ENCODE data around the gene P2RX6.
"Not testable (repeated sequence)": the region's sequence is repeated elsewhere in the genome, so short reads cannot be mapped to it uniquely, and the experiment has no call there.

P2RX6 gene

DNA sequence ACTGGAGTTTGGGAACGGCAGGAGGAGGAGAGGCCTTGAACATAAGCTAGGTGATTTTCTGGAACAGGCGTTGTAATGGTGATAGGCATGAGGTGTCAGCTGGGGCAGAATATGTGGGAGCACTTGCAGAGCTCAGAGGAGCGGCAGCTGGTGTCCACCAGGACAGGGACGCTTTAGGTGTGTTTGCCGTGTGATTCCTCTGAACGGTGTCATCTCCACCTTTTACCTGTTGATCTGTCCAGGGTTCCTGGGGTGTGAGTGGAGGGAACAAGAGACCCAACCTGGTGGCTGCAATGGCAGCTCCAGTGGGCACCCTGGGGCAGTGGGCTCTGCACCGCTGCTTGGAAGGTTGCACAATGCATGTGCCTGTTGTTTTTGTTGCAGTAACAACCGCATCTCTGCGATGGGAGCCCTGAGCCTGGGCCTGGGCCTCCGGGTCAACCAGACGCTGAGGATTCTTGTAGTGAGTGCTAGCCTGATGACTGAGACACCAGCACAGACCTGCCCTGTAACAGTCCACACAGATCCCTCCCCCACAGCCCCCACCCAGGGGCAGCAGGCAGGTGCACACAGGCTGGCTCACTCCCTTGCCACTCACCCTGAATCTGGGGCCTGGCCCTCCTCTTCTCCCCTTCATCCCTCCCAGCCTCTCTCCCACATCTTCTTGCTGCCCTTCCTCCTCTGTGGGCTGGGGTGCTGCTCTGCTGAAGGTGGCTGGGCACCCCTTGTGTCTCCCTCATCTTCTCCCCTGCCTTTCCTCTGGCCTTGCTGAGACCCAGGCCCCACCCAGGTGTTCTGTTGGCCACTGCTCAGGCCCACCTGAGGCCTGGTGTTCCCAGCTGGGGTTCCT lies 40.0 kb downstream of the P2RX6 start:
- no peak for DNase-seq

DNA sequence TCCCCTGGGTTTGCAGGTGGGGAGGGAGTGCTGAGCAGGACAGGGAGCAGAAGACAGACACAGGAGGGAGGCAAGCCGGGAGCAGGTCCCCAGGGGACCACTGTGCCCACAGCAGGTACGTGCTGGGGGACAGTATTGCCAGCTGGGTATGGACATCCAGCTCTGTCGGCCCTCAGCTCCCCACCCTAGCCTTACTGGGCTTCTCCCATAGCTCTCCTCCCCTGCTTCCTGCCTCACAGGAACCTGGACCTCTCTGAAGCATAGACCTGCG lies 40.5 kb downstream of the P2RX6 start:
- DNase-seq: no peak

DNA sequence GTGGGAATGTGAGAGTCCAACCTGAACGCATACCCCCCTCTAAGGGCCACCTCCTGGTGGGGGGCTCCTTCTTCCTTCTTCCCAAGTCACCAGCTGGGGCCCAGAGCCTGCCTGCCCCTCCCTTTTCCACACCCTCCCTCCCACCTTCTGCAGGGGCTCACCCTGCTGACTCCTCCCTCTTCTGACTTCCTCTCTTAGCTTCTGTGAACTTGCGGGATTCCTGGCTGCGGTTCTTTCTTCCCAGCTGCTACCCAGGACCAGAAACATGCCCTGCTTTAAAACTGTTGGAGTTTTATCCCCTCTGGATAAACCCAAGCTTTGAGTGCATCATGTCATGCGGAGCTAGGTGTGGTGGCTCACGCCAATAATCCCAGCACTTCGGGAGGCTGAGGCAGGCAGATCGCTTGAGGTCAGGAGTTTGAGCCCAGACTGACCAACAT lies 40.9 kb downstream of the P2RX6 start:
- DNase-seq: no peak

DNA sequence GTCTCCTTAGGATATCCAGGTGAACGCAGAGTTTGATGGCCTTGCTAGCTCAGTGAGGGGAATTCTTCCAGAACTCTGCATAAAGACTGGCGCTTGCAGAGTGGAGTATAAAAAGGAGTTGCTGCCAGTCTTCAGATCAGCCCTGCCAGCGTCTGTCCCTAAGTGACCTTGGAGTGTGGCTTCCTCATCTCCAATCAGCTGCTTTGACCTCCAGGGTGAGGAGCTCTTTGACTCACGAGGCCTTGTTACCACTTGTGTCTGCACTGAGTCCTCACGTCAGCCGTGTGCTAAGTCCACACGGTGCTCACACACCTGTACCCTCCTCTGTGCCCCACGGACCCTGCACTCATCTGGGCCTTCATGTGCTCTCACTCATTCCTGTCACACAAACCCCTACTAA lies 45.4 kb downstream of the P2RX6 start:
- not testable (repeated sequence) for DNase-seq

DNA sequence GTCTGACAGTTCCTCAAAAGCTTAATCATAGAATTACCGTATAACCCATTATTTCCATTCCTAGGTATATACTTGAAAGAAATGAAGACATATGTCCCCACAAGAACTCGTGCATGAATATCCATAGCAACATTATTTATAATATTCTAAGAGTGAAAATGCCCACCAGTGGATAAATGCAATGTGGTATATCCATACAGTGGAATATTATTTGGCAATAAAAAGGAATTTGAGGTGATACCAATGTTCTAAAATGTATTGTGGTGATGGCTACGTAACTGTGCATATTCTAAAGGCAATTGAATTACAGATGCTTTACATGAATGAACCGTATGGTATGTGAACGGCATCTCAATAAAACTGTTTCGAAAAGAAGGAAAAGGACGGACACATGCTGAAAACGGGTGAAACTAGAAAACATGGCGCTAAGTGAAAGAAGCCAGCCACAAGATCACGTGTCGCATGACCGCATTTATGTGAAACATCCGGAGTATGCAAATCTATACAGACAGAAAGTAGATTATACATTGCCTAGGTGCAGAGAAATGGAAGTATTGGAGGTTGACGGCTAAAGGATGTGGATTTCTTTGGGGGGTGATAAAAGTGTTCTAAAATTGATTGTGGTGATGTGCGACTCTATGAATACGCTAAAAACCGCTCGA lies 46.8 kb downstream of the P2RX6 start:
- DNase-seq: not testable (repeated sequence)

DNA sequence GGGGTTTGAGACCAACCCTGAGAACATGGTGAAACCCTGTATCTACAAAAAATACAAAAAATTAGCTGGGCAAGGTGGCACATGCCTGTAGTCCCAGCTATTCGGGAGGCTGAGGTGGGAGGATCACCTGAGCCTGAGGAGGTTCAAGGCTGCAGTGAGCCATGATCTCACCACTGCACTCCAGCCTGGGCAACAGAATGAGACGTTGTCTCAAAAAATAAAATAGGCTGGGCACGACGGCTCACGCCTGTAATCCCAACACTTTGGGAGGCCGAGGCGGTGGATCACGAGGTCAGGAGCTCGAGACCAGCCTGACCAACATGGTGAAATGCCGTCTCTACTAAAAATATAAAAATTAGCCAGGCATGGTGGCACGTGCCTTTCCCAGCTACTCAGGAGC lies 49.5 kb downstream of the P2RX6 start:
- DNase-seq: not testable (repeated sequence)

DNA sequence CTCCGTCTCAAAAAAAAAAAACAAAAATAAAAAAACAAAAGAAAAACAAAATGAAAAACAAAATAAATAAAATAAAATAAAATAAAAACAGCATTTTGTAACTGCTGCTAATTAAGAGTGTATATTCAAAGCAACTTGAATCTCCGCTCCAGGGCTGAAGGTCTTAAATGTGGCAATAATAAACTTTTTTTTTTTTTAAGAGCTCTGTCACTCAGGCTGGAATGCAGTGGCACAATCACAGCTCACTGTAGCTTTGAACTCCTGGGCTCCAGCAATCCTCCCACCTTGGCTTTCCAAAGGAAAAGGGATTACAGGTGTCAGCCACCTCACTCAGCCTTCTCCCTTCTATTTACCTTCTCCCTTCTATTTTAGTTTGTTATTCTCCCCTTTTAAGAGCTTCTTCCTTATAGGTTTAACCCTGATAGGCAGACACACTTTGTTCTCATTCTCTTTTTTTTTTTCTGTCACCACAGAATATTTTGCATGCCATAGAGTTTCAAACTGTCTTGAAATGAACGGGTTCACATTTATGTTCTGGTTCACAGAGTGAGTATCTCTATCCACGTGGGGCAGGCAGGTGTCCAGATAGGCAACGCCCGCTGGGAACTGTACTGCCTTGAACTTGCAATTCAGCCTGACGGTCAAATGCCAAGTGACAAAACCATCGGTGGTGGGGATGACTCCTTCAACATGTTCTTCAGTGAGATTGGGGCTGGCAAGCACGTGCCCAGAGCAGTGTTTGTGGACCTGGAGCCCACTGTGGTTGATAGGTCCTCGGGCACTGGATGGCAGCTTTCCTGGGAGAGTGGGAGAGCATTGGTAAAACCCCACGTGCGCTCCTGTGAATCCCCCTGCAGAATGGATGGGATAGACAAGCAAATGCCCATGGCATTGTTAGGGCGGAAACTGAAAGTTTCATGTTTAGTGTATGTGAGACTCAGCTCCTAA lies 50.2 kb downstream of the P2RX6 start:
- DNase-seq: no peak

DNA sequence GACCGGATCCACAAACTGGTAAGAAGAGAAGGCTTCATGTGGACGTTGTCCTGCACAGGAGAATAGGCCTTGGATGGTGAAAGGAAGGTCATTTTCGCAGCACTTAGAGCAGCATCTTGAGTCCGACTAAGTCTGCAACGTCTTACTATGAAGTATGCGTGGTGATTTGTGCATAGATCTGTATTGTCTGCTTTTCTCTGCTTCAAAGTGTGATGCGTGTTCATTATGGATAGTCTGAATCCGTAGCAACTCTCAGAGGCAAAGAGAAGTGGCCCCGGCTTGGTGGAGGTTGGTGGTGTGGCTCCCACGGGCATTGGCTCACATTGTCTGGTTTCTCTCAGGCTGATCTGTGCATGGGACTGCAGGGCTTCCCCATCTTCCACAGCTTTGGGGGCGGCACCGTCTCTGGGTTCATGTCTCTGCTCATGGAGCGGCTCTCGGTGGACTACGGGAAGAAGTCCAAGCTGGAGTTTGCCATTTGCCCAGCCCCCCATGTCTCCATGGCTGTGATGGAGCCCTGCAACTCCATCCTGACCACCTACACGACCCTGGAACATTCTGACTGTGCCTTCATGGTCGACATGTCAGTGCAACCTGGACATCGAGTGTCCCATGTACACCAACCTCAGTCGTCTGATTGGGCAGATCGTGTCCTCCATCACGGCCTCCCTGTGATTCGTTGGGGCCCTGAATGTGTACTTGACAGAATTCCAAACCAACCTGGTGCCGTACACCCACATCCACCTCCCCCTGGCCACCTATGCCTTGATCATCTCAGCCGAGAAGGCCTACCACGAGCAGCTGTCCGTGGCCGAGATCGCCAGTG lies 52.3 kb downstream of the P2RX6 start:
- no peak for DNase-seq

DNA sequence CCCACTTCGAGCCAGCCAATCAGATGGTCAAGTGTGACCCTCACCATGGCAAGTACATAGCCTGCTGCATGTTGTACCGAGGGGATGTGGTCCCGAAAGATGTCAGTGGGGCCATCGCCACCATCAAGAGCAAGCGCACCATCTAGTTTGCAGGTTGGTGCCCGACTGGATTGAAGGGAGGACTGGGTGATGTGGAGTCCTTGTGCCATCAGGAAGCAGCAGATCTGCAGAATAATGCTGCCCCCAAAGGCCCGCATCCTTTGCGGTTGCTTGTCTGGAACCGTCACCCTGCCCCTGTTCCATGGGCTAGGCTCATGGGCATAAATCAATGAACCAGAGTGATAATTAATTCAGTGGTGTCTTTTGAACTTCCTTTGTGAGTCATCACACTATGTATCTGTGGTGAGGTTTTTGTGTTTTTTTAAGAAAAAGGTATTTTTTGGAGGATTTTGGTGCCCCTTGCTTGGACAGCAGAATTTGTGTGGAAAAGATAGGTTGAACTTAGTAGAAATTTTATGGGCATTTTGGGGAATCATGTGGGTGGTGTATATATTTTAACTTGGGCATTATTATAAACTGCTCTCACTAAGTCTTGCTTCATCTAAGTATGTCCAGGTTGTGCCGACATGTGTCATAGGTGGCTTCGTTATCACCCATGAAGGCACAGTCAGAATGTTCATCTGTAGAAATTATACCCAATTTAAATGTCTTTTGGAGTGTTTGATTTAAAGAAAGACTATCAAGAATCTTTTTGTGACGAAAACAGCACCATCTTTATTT lies 53.1 kb downstream of the P2RX6 start:
- no peak for DNase-seq

DNA sequence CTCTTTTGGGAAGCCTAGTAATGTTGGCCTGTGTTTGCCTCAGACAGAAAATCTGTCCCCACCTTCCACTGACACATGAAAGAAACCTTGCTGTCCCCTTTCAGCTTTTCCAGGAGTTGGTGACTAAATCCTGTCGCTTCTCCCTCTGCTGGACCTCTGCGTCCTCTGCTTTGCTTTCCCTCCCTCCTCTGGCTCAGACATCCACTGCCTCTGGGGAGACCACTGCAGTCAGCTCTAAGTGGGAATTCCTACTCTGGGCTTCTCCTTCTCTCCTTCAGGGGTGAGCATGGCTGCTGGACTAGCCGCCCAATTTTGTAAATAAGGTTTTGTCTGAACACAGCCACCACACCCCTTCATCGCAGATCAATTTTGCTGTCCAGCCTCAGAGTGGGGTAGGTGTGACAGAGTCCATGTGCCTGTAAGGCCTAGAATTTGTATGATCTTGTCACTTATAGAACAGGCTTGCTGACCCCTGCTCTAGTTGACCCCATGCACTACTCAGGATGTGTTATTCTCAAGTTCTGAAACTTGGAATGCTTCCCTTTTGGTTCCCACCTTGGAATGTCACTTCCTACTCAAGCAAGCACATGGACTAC lies 53.8 kb downstream of the P2RX6 start:
- no peak for DNase-seq

DNA sequence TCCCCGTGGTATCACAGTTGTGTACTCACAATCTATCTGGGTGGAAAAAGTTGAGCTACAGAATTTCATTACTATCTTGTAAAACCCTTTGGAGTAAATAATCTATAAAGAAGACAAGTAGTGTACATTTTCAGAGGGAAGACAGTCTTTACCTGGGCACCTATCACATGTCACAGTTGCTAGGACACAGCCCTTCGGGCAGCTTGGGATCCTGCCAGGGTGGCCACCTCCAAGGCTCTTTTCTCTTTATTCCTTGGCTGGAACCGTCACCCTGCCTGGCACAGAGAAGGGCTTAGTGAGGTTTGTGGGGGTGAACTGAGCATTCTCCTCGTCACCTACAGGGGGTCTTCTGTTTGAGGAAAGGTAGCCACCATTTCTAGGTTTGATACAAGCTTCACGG lies 54.4 kb downstream of the P2RX6 start:
- DNase-seq: no peak

DNA sequence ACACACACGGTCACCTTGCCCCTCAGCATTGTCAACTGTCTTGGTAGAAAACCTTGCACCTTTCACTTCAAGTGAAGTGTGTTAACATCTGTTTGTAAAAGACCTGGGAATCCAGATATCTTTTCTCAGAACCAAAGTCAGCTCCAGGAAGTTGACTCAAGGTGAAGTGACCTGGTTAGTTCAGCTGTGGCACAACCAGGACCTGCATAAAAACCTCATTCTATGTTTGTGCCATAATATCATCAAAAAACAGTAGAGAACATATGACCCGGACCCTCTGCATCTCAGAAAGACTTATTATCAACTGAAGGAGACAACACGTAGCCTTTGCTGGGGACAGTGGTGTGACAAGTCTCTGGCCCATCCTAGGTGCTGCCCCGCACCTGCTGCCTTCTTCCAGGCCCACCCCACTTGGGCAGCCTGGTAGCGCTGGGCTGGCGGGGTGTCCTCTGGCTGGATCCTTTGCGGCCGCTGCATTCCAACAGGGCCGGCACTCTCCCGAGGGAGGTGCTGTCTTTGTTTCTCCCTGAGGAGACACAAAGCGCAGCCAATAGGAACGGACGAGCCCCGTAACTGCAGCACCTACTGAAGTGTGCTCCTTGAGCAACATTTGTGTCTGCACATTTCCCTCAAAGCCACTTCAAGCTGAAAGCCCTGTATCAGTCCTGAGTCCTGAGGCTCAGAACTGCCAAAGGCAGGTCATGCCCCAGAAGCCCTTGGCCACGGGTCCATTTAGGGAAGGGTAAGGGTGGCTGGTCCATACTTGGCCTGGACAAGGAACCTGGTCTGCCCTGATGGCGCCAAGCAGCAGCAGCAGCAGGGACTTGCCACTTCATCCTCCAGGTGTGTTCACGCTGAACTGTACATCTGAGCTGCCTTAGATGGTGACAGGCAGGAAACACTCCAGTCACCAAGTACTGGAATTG lies 56.0 kb downstream of the P2RX6 start:
- DNase-seq: no peak

DNA sequence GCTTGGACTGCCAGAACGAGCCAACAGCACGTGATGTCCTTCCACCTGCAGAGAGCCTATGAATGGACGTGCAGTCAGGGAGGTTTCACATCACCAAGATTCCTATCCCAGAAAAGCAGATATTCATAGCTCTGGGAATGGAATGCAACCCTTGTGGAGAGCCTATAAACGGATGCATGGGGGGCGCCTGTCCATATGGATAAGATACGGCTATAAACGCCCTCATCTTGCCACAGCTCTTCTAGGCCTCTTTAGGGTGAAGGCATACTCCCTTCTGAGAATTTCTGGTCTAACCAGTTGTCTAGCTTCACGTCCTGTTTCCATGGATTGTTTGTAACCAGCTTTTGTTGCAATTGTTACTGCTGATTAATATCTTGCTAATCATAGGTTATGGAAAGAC lies 56.8 kb downstream of the P2RX6 start:
- not testable (repeated sequence) for DNase-seq

DNA sequence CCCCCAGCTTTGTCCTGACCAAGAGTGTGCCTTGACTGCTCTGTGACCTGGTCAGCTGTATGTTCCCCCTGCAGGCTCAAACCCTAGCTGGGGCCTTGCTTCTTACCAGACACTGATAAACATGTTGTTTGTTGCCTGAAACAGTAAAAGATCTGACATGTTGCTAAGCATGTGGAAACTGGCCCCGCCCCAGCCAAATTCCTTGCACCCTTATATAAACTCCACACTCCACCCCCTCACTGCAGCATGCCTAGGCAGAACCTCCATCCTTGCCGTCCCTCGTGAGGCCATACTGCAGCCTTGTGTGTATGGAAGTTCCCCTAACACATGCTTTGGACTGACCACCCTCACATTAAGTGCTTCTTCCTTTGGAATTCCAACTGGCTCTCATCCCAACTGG lies 58.1 kb downstream of the P2RX6 start:
- DNase-seq: no peak

DNA sequence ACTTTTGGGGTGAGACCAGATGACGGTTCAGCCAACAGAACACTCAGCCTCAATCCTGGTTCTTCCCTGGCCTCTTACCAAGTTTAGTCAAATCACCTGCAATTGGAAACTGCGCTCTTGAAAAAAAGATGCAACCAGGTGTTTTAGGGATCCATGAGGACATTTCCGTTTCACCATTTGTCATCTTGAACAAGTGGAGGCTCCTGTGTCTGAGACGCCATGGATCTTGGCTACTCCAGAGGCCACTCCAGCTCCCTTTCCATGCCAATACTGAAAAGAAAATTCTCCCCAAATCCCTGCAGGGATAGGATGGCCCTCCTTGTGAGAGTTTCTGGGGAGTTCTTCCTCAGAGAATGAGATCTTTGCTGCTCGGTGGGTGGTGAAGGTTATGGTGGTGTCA lies 58.5 kb downstream of the P2RX6 start:
- DNase-seq: no peak

DNA sequence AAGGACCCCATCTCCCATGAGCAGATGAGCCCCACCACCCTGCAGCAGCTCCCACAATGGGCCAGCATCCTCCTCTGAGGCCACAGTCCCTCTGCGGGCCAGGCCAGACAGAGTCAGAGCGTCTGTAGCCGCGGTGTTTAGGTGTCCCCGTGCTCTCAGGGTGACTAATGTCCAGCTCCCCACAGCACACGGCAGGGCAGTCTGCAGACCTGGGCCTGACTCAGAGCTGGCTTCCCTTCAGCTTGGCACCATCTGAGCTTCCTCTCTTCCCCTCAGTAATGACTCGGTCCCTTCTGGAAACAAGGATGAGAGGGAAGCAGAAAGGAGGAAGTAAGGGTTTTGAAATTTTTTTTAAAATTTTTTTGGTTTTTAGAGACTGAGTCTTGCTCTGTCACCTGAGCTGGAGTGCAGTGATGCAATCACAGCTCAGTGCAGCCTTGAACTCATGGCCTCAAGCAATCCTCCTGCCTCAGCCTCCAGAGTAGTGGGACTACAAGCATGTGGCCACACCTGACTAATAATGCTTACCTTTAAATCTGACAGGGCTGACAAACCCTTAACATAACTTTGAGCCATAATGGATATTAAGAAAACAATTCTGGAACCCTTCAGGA lies 59.2 kb downstream of the P2RX6 start:
- no peak for DNase-seq

DNA sequence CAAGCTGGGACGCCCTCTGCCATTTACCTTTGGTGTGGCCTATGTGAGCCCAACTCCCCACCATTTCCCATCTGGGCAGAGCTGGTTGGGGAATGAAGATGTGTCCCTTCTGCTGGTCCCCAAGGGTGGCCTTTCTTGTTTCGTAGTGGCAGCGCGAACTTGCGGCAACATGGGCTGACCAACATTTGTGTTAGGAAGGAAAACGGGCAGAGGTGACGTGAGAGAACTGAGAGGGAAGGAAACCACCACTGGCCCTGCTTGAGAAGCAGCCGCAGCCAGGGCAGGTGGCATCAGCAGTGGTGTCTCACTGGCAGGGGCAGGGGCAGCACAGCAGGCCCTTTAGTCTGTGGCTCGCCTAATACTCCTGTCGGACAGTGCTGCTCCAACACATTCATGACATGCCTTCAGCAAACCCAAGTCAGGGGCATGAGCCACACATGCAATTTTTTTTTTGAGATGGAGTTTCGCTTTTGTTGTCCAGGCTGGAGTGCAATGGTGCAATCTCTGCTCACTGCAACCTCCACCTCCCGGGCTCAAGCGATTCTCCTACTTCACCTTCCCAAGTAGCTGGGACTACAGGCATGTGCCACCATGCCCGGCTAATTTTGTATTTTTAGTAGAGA lies 60.7 kb downstream of the P2RX6 start:
- DNase-seq: no peak

DNA sequence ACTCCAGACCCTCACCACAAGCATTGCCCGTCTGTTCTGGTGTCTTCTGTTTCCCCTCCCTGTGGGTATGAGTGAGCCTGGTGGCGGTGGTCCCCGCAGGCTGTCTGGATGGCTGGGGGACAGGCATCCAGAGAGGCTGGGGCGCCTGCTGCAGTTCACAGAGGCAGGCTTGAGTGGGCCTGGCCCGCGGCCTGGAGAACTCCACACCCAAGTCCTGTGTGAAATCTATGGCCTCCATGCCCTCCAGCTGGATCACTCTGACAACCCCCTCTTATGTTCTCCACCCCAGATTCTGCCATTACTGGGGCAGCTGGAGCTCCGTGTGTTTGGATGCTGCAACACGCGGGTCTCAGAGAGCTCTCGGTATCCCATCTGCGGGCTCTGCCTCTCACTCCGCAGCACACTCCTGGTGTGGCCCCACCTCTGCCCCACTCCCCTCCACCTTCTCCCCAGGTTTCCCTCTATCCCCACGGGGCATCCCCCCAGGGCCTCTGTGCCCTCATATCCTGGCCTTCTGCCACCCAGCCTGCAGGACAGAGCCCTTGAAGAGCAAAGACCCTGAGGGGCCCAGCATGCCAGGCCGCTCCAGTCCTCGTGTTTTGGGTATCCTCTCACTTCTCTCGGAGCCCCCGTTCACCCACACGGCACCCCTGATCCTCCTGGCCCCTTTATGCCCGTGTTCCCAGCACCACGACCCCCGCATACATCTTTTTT lies 62.1 kb downstream of the P2RX6 start:
- no peak for DNase-seq
